ENCODE measurements around the gene TMEM271.

TMEM271 gene

GRCh38 chr4:573122-573892 is 2.8 kb downstream of the TMEM271 start:
- Histone ChIP-seq H3K4me2 (ENCODE audit: low read length) (no peak overlapping the region), H3K4me3 (ENCODE audit: low read depth, low read length, poor library complexity, severe bottlenecking) (no peak overlapping the region), H2AFZ (ENCODE audit: low read length) (no peak overlapping the region), H3K27ac (ENCODE audit: low read depth, low read length, poor library complexity, severe bottlenecking) (no peak overlapping the region), H4K20me1 (ENCODE audit: insufficient read depth, low read length) (no peaks in the 10 kb centered on the region), H3K4me1 (ENCODE audit: insufficient read depth, low read length, severe bottlenecking) (no peaks in the 10 kb centered on the region), H3K9ac (ENCODE audit: low read length) (no peak overlapping the region), H3K79me2 (ENCODE audit: insufficient read depth, low read length) (no peaks in the 10 kb centered on the region), H3K36me3 (ENCODE audit: insufficient read depth, low read length) (no peaks in the 10 kb centered on the region), H3F3A (ENCODE audit: insufficient read depth, low read length) (no peaks in the 10 kb centered on the region), H3K9me2 (ENCODE audit: low read depth, low read length) (no peaks in the 10 kb centered on the region), H3K9me3 (ENCODE audit: low read length) (no peaks in the 10 kb centered on the region), H3K27me3 (ENCODE audit: insufficient read depth, low read length) (no peaks in the 10 kb centered on the region)
- TF ChIP-seq CTCF (IDR thresholded peaks at IDR 0.05; ENCODE audit: low read length) (no peak), EZH2 (IDR thresholded peaks at IDR 0.05; ENCODE audit: borderline replicate concordance, low read length) (no peak)

- Histone ChIP-seq H3K79me2 (ENCODE audit: insufficient read depth, low read length) (no peaks in the 10 kb centered on the region), H3K9ac (ENCODE audit: low read length) (no peak overlapping the region), H4K20me1 (ENCODE audit: insufficient read depth, low read length) (no peaks in the 10 kb centered on the region), H3F3A (ENCODE audit: insufficient read depth, low read length) (no peaks in the 10 kb centered on the region), H3K27me3 (ENCODE audit: insufficient read depth, low read length) (no peaks in the 10 kb centered on the region), H3K4me2 (ENCODE audit: low read length) (no peak overlapping the region), H3K4me3 (ENCODE audit: low read depth, low read length, poor library complexity, severe bottlenecking) (no peak overlapping the region), H3K4me1 (ENCODE audit: insufficient read depth, low read length, severe bottlenecking) (no peaks in the 10 kb centered on the region), H2AFZ (ENCODE audit: low read length) (no peak overlapping the region), H3K27ac (ENCODE audit: low read depth, low read length, poor library complexity, severe bottlenecking) (no peak overlapping the region), H3K36me3 (ENCODE audit: insufficient read depth, low read length) (no peaks in the 10 kb centered on the region), H3K9me3 (ENCODE audit: low read length) (no peaks in the 10 kb centered on the region), H3K9me2 (ENCODE audit: low read depth, low read length) (no peaks in the 10 kb centered on the region)
- TF ChIP-seq CTCF (IDR thresholded peaks at IDR 0.05; ENCODE audit: low read length) (no peak), EZH2 (IDR thresholded peaks at IDR 0.05; ENCODE audit: borderline replicate concordance, low read length) (no peak)
Observed at GRCh38 chr4:572594-572993, 3.5 kb downstream of the TMEM271 start.

GRCh38 chr4:571838-572572 is 4.1 kb downstream of the TMEM271 start:
- TF ChIP-seq EZH2 (IDR thresholded peaks at IDR 0.05; ENCODE audit: borderline replicate concordance, low read length) (no peak), CTCF (IDR thresholded peaks at IDR 0.05; ENCODE audit: low read length) (no peak)
- H3K27ac ChIP-seq (ENCODE audit: low read depth, low read length, poor library complexity, severe bottlenecking), result no peak overlapping the region
- H3K9ac ChIP-seq (ENCODE audit: low read length), result no peak overlapping the region
- H3K27me3 ChIP-seq (ENCODE audit: insufficient read depth, low read length), result no peaks in the 10 kb centered on the region
- H2AFZ ChIP-seq (ENCODE audit: low read length), result no peak overlapping the region
- no peaks in the 10 kb centered on the region for H3K79me2 ChIP-seq (ENCODE audit: insufficient read depth, low read length)
- no peaks in the 10 kb centered on the region for H3K4me1 ChIP-seq (ENCODE audit: insufficient read depth, low read length, severe bottlenecking)
- no peaks in the 10 kb centered on the region for H3K9me3 ChIP-seq (ENCODE audit: low read length)
- H4K20me1 ChIP-seq (ENCODE audit: insufficient read depth, low read length), result no peaks in the 10 kb centered on the region
- no peaks in the 10 kb centered on the region for H3K9me2 ChIP-seq (ENCODE audit: low read depth, low read length)
- no peaks in the 10 kb centered on the region for H3K36me3 ChIP-seq (ENCODE audit: insufficient read depth, low read length)
- H3K4me3 ChIP-seq (ENCODE audit: low read depth, low read length, poor library complexity, severe bottlenecking), result no peak overlapping the region
- no peak overlapping the region for H3K4me2 ChIP-seq (ENCODE audit: low read length)
- H3F3A ChIP-seq (ENCODE audit: insufficient read depth, low read length), result no peaks in the 10 kb centered on the region
